Endothelial cell of umbilical vein (primary cell): ENCODE results near the gene NEK7. TPM values are rescaled to one million over a fixed set of nuclear protein-coding genes. Genes with fewer than 3 reads are reported as not detected.

ENCODE experiments used
- BruUV-seq: library from RNA; stranded (reverse); fragments of 400-500 nt; replicated peaks from 2 replicates; lab custom pipeline; 2021; lab: Mats Ljungman, UMichigan
- CTCF ChIA-PET: fragments of 300-600, 350-600 bp; sonication (Branson Sonifier 250); formaldehyde crosslinking; loops from one replicate; lab custom pipeline; 2021; ENCODE audit warnings: antibody characterized with exemption, inconsistent platforms; lab: Charles Lee
- POLR2A ChIA-PET: fragments of 300-600, 350-600 bp; sonication (Branson Sonifier 250); formaldehyde crosslinking; loops from one replicate; lab custom pipeline; 2021; ENCODE audit warnings: antibody characterized with exemption, inconsistent platforms; lab: Charles Lee
- DNase-seq: peaks from one replicate; pipeline ENCODE4 v3.0.0-alpha.2; 2011; ENCODE audit warnings: low read depth, low spot score
- FAIRE-seq: peaks from 2 replicates; lab custom pipeline; 2011; peaks lifted over from hg19 to GRCh38; lab: Jason Lieb, UNC
- H2AFZ ChIP-seq: 2 replicates; pipeline ENCODE4 v1.6.0; 2012; ENCODE audit warnings: low read depth, low read length, control low read depth, inconsistent platforms
- H3K27ac ChIP-seq: 2 replicates; pipeline ENCODE4 v1.5.1; 2011; ENCODE audit warnings: low read depth, mild to moderate bottlenecking, control low read depth, low read length, moderate library complexity; ENCODE audit not compliant: insufficient read depth
- H3K27me3 ChIP-seq, 2 experiments: 2 replicates each; pipeline versions ENCODE4 v1.6.0 to v1.6.1; 2011; ENCODE audit warnings: low read length in 2 of 2, mixed read lengths in 1 of 2; ENCODE audit not compliant: control insufficient read depth in 2 of 2, insufficient read depth in 2 of 2
- H3K36me3 ChIP-seq, 2 experiments: 2 replicates in 1 of 2; 3 replicates in 1 of 2; pipeline ENCODE4 v1.5.1; 2011; ENCODE audit warnings: low read length in 2 of 2, mild to moderate bottlenecking in 1 of 2, moderate library complexity in 1 of 2; ENCODE audit not compliant: control insufficient read depth in 2 of 2, insufficient read depth in 2 of 2; ENCODE audit errors: extremely low read depth in 1 of 2
- H3K4me1 ChIP-seq: 3 replicates; pipeline ENCODE4 v1.5.1; 2011; ENCODE audit warnings: mild to moderate bottlenecking, low read length; ENCODE audit not compliant: control insufficient read depth, insufficient read depth; ENCODE audit errors: extremely low read depth
- H3K4me2 ChIP-seq: 2 replicates; pipeline ENCODE4 v1.6.1; 2011; ENCODE audit warnings: low read length, control low read depth, mixed read lengths; ENCODE audit not compliant: insufficient read depth
- H3K4me3 ChIP-seq, 3 experiments: fragments of 200-600 bp in 1 of 3; sonication (generic), shearing (Covaris generic) in 1 of 3; replicated peaks in 1 of 3; 2 replicates each; pipeline ENCODE4 v1.5.1; 2011 to 2016; ENCODE audit warnings: control low read depth in 3 of 3, low read length in 3 of 3, mild to moderate bottlenecking in 2 of 3, inconsistent platforms in 1 of 3, low read depth in 1 of 3, moderate library complexity in 1 of 3; ENCODE audit not compliant: insufficient read depth in 1 of 3
- H3K79me2 ChIP-seq: 2 replicates; pipeline ENCODE4 v1.6.0; 2012; ENCODE audit warnings: low read length, inconsistent platforms; ENCODE audit not compliant: control insufficient read depth, insufficient read depth
- H3K9ac ChIP-seq: replicated peaks from 2 replicates; pipeline ENCODE3; 2011; ENCODE audit warnings: low read length, control low read depth; ENCODE audit not compliant: insufficient read depth; ENCODE audit errors: extremely low read depth
- H3K9me1 ChIP-seq: replicated peaks from 3 replicates; pipeline ENCODE4 v1.6.0; 2011; ENCODE audit warnings: mild to moderate bottlenecking, low read length; ENCODE audit not compliant: control insufficient read depth, insufficient read depth; ENCODE audit errors: extremely low read depth
- H3K9me3 ChIP-seq: replicated peaks from 2 replicates; pipeline ENCODE4 v1.5.1; 2012; ENCODE audit warnings: low read length, inconsistent platforms; ENCODE audit not compliant: control insufficient read depth, insufficient read depth
- H4K20me1 ChIP-seq: replicated peaks from 2 replicates; pipeline ENCODE3; 2011; ENCODE audit warnings: mild to moderate bottlenecking, low read length; ENCODE audit not compliant: control insufficient read depth, insufficient read depth; ENCODE audit errors: extremely low read depth
- EZH2 ChIP-seq: IDR thresholded peaks from 2 replicates; pipeline ENCODE4 v1.6.1; 2012; ENCODE audit warnings: borderline replicate concordance, low read depth, mild to moderate bottlenecking, moderate library complexity, low read length, inconsistent platforms; ENCODE audit not compliant: severe bottlenecking
- FOS ChIP-seq: IDR thresholded peaks from 2 replicates; pipeline ENCODE4 v1.6.1; 2011; ENCODE audit warnings: mild to moderate bottlenecking, low read length, moderate library complexity, borderline replicate concordance; ENCODE audit not compliant: insufficient read depth
- GATA2 ChIP-seq: IDR thresholded peaks from 2 replicates; pipeline ENCODE4 v1.7.0; 2011; ENCODE audit warnings: low read depth, mild to moderate bottlenecking, moderate library complexity, mixed read lengths, low read length; ENCODE audit not compliant: insufficient read length, insufficient read depth
- JUN ChIP-seq: IDR thresholded peaks from 2 replicates; pipeline ENCODE4 v1.6.1; 2011; ENCODE audit warnings: borderline replicate concordance, low read depth; ENCODE audit not compliant: insufficient read length, insufficient read depth
- MYC ChIP-seq: IDR thresholded peaks from one replicate; pipeline ENCODE4 v1.6.1; 2011; ENCODE audit warnings: mild to moderate bottlenecking, low read depth, low read length
- POLR2A ChIP-seq: IDR thresholded peaks from 2 replicates; pipeline ENCODE4 v1.6.1; 2012; ENCODE audit warnings: low read depth, mild to moderate bottlenecking, control low read depth, low read length
- POLR2AphosphoS5 ChIP-seq: IDR thresholded peaks from 2 replicates; pipeline ENCODE4 v1.6.1; 2012; ENCODE audit warnings: low read depth, mild to moderate bottlenecking, control low read depth, low read length, moderate library complexity; ENCODE audit not compliant: insufficient read depth
- dilution Hi-C: fragments of 300-500 bp; cut with MboI; formaldehyde crosslinking; loops from one replicate; pipeline ENCODE4 v1.15.0; 2019; ENCODE audit warnings: low sequenced_read_pairs; ENCODE audit not compliant: extremely low pct_ligation_motif_present
- intact Hi-C: fragments of 100-400 bp; cut with micrococcal nuclease; formaldehyde crosslinking; loops from one replicate; pipeline ENCODE4 v1.10.0; 2022
- polyA plus RNA-seq, 4 experiments: library from polyadenylated mRNA; depleted of rRNA in 3 of 4; stranded (reverse) in 3 of 4; unstranded in 1 of 4; fragments of >200 nt; gene quantifications; 2 replicates each; pipeline versions ENCODE4 v1.2.1 to v1.2.3, GENCODE V29; 2011 to 2012; ENCODE audit warnings: missing spikeins in 1 of 4
- total RNA-seq: library from RNA; stranded (reverse); gene quantifications from 2 replicates; pipeline ENCODE4 v1.2.3, GENCODE V29; 2021
- TF ChIP-seq, protein P1 (sequence below): IDR thresholded peaks from 2 replicates; pipeline ENCODE4 v1.6.1; 2011; ENCODE audit not compliant: insufficient read depth, insufficient read length
- TF ChIP-seq, protein P2 (sequence below), 2 donors: IDR thresholded peaks; 1 replicate in 1 of 2; 2 replicates in 1 of 2; pipeline ENCODE4 v1.5.1; 2011; ENCODE audit warnings: low read length in 2 of 2, mild to moderate bottlenecking in 2 of 2, moderate library complexity in 2 of 2, control low read depth in 1 of 2, inconsistent platforms in 1 of 2, low read depth in 1 of 2; ENCODE audit not compliant: insufficient read depth in 1 of 2; ENCODE audit errors: extremely low read depth in 1 of 2

NEK7 gene
- total and polyA plus RNA-seq, 2 donors (not counting 3 experiments of a cell fraction or from before 2014, with no cell fraction given), result 22.6 to 45.7 TPM

DNA sequence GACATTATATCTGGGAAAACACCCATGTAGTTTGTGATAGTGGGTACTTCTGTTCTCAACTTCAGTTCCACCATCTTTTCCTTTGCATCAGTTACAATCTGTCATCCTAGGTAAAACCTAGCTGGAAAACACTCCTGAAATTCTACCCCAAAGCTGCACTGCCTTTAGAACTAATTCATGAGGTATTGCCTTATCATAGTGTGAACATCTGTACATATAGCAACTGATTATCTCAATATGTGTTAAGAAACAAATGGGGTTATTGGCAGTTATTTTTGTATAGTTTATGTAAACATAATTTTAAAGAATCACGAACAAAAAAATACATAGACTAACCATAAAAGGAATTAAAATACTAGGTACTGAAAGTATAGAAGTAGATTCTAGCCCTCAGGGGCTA is 6.4 kb upstream of the NEK7 start:
- FAIRE-seq, result no peak
- H2AFZ ChIP-seq, result no peak overlapping the region
- ChIA-PET CTCF (no interaction called here), POLR2A (no interaction called here)
- BruUV-seq, result no TSS peak
- no peak overlapping the region for H3K27ac ChIP-seq
- H3K79me2 ChIP-seq, result no peaks in the 10 kb centered on the region
- no peak overlapping the region for H3K4me2 ChIP-seq
- no peak for DNase-seq
- TF ChIP-seq MYC (no peak), GATA2 (no peak), JUN (no peak), EZH2 (no peak), POLR2A (no peak), POLR2AphosphoS5 (no peak), FOS (no peak)
- TF ChIP-seq, protein P1, sequence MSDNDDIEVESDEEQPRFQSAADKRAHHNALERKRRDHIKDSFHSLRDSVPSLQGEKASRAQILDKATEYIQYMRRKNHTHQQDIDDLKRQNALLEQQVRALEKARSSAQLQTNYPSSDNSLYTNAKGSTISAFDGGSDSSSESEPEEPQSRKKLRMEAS, result no peak
- TF ChIP-seq, protein P2, sequence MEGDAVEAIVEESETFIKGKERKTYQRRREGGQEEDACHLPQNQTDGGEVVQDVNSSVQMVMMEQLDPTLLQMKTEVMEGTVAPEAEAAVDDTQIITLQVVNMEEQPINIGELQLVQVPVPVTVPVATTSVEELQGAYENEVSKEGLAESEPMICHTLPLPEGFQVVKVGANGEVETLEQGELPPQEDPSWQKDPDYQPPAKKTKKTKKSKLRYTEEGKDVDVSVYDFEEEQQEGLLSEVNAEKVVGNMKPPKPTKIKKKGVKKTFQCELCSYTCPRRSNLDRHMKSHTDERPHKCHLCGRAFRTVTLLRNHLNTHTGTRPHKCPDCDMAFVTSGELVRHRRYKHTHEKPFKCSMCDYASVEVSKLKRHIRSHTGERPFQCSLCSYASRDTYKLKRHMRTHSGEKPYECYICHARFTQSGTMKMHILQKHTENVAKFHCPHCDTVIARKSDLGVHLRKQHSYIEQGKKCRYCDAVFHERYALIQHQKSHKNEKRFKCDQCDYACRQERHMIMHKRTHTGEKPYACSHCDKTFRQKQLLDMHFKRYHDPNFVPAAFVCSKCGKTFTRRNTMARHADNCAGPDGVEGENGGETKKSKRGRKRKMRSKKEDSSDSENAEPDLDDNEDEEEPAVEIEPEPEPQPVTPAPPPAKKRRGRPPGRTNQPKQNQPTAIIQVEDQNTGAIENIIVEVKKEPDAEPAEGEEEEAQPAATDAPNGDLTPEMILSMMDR (IDR thresholded peaks at IDR 0.05; ENCODE audit: extremely low read depth in 1 of 2, insufficient read depth in 1 of 2, low read depth in 1 of 2, low read length in 2 of 2), result no peak
- H3K36me3 ChIP-seq, result no peaks in the 10 kb centered on the region
- H4K20me1 ChIP-seq, result no peaks in the 10 kb centered on the region
- intact Hi-C loops, result loop anchor here (10.0 kb wide), 3 partner anchors 376 to 784 kb away; partner anchors contain the start of gene DENND1B
- H3K4me1 ChIP-seq, result peaks cover 43% of the 10 kb centered on the region
- dilution Hi-C loops, result no loop called here
- H3K9me3 ChIP-seq, result no peaks in the 10 kb centered on the region
- H3K27me3 ChIP-seq, result no peaks in the 10 kb centered on the region
- H3K4me3 ChIP-seq, result no peak overlapping the region
- no peak overlapping the region for H3K9ac ChIP-seq
- no peaks in the 10 kb centered on the region for H3K9me1 ChIP-seq
